ENCODE data around the gene PKLR. TPM values are rescaled to one million over a fixed set of nuclear protein-coding genes. Genes with fewer than 3 reads are reported as not detected.
A peak's percentile ranks its signal among the peaks of the same experiment; 100 is the strongest.

PKLR gene
- total RNA-seq, 1 experiment from 2014 or later, result not detected

- no peak overlapping the region for H3K27ac Mint-ChIP-seq
- Histone ChIP-seq H2AFZ (ENCODE audit: low read length) (no peak overlapping the region), H4K8ac (replicated peaks; ENCODE audit: insufficient read length, low read depth, low read length) (no peak overlapping the region), H2BK15ac (ENCODE audit: low read depth, low read length) (no peak overlapping the region), H3K4ac (ENCODE audit: low read depth, low read length) (no peak overlapping the region), H3K18ac (ENCODE audit: insufficient read length, low read depth, low read length) (no peak overlapping the region), H3K14ac (ENCODE audit: insufficient read depth, low read length) (no peak overlapping the region), H3K23ac (ENCODE audit: insufficient read length, low read depth, low read length) (no peak overlapping the region), H2BK20ac (ENCODE audit: low read depth, low read length, poor library complexity, severe bottlenecking) (no peak overlapping the region), H2AK5ac (ENCODE audit: insufficient read length, low read length) (no peak overlapping the region), H3K79me2 (ENCODE audit: insufficient read depth, low read length) (no peaks in the 10 kb centered on the region), H3K23me2 (ENCODE audit: insufficient read length, low read depth, low read length, poor library complexity, severe bottlenecking) (peaks cover 14% of the 10 kb centered on the region), H3K79me1 (ENCODE audit: insufficient read depth, low read depth, low read length, poor library complexity, severe bottlenecking) (no peaks in the 10 kb centered on the region), H3K27me3 (ENCODE audit: insufficient read depth, low read length) (no peaks in the 10 kb centered on the region), H4K20me1 (ENCODE audit: control insufficient read depth, insufficient read depth, insufficient read length) (no peaks in the 10 kb centered on the region), H3K56ac (ENCODE audit: insufficient read length, low read depth, low read length) (no peak overlapping the region), H3K27ac (ENCODE audit: insufficient read length, low read depth, low read length) (no peak overlapping the region), H3K4me1 (ENCODE audit: insufficient read depth, low read length) (peaks cover 4% of the 10 kb centered on the region; the same call in 1 of the 2 replicates), H2BK5ac (ENCODE audit: insufficient read length, low read length) (no peak overlapping the region), H3K9ac (ENCODE audit: extremely low read depth, insufficient read length, low read length) (no peak overlapping the region), H3K4me2 (ENCODE audit: insufficient read depth, insufficient read length, low read length) (no peak overlapping the region), H2BK120ac (ENCODE audit: low read depth, low read length, poor library complexity, severe bottlenecking) (no peak overlapping the region), H2BK12ac (ENCODE audit: insufficient read length, low read depth, low read length) (no peak overlapping the region), H4K5ac (ENCODE audit: insufficient read length, low read depth, low read length) (no peak overlapping the region), H4K91ac (ENCODE audit: insufficient read length, low read depth, low read length) (no peak overlapping the region), H3T11ph (ENCODE audit: low read length) (no peak overlapping the region), H3K9me3 (ENCODE audit: control insufficient read depth, low read depth, low read length) (no peaks in the 10 kb centered on the region)
- no peak for DNase-seq
- H3K4me3 Mint-ChIP-seq, result peak overlapping the region; percentile 73 to 88
- no peak; the same call in 2 of the 3 replicates for TF ChIP-seq CTCF (conservative IDR thresholded peaks at IDR 0.05)
- WGBS (ENCODE audit: extremely low coverage, insufficient read length, low lambda C conversion rate), result no CpG with 5 or more reads among the region's 5 CpGs
- peaks cover 6 to 25% (median 18%) of the 10 kb centered on the region in 3 experiments for H3K36me3 Mint-ChIP-seq (ENCODE audit: insufficient read depth in 1 of 3, low read depth in 3 of 3)
- peaks cover 30 to 32% of the 10 kb centered on the region in 2 experiments for H3K4me1 Mint-ChIP-seq
- no peaks in the 10 kb centered on the region for H3K9me3 Mint-ChIP-seq
- H3K27me3 Mint-ChIP-seq (ENCODE audit: low read depth), result peaks cover 2% of the 10 kb centered on the region; the same call in 1 of the 2 replicates
Measured at GRCh38 chr1:155253208-155253607, 48.0 kb downstream of the PKLR start.
